HG03159 (cell line): Measurements from ENCODE around the gene CD209.
"Not testable (repeated sequence)": the region's sequence is repeated elsewhere in the genome, so short reads cannot be mapped to it uniquely, and the experiment has no call there.

Source experiments
- ATAC-seq: cut with Tn5 transposase; IDR thresholded peaks from one replicate; pipeline ENCODE4 v1.9.1; 2021; ENCODE audit warnings: mild to moderate bottlenecking, moderate library complexity; ENCODE audit not compliant: unreplicated experiment

CD209 gene

DNA sequence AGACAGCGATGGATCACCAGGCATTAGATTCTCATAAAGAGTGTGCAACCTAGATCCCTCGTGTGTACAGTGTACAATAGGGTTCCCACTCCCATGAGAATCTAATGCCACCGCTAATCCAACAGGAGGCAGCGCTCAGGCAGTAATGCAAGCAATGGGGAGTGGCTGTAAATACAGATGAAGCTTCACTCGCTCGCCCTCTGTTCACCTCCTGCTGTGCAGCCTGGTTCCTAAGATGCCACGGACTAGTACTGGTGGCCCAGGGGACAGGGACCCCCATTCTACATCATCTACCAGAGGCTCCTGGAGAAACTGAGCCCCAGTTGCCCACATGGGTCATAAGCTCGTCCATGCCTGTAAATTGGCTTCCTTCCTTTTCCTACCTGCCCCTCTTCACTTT, 23.7 kb upstream of the CD209 start:
- no peak for ATAC-seq

GRCh38 chr19:7769171-7769570, 21.8 kb upstream of the CD209 start:
- ATAC-seq: no peak

GRCh38 chr19:7767487-7767886, 20.2 kb upstream of the CD209 start:
- ATAC-seq: no peak

- ATAC-seq: no peak
These were observed 19.2 kb upstream of the CD209 start for GRCh38 chr19:7766535-7766934.

DNA sequence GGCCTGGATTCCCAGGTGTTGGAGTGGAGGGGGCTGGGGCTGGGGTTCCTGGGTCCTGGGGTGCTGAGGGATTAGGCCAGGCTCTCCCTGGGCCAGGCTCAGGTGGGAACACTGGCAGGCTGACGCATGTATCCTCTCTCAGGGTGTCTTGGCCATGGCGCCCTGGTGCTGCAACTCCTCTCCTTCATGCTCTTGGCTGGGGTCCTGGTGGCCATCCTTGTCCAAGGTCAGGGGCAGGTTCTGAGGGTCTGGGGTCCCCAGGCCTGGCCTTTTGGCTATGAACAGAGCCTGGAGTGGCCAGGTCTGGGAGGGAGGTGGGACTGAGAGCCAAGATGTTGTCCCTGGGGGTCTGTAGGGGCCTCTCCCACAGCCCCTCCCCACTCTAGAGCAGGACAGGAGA, 17.7 kb upstream of the CD209 start:
- not testable (repeated sequence) for ATAC-seq

GRCh38 chr19:7764157-7764556, 16.8 kb upstream of the CD209 start:
- not testable (repeated sequence) for ATAC-seq

DNA sequence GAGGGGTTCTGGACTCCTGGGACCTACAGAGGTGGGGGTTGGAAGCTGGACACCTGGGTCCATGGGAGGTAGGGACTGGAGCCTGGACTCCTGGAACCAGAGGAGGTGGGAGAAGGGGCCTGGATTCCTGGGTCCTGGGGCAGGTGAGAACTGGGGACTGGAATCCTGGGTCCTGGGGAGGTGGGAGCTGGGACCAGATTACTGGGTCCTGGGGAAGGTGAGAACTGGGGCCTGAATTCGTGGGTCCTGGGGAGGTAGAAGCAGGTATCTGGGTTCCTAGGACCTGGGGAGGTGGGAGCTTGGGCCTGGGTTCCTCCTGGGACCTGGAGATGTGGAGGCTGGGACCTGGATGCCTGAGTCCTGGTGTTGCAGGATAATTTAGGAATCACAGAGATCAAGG, 16.4 kb upstream of the CD209 start:
- no peak for ATAC-seq

DNA sequence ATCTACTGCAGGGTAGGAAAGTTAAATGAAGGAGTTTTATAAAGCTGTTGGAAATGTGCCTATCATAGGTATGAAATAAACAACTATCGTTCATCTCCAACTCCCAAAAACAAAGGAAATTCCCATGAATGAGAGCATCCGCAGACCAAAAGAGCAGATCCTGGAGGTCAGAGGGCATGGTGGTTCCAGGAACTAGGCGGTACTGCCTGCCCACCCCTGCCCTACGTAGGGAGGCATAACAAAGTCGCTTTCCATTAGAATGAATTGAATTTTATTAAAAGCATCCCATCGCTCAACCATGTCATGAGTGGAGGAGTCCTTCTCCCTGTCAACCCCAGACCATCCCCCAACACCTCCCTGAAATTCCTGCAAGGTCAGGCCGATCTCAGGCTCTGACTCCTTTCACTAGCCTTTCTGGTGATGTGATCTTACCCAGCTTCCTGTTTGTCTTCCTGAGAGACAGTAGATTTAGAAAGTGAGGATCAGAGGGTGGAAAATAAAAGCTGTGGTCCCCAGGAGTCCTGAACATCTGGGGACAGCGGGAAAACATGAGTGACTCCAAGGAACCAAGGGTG, 15.5 kb upstream of the CD209 start, which contains the start of gene CLEC4M:
CLEC4M (plus strand) TSS at position 525 of the 575 bp plus-strand sequence; CDS start at position 549, 24 bp downstream.
- ATAC-seq: no peak

- ATAC-seq: no peak
These were observed 11.8 kb upstream of the CD209 start for GRCh38 chr19:7759156-7759555.

DNA sequence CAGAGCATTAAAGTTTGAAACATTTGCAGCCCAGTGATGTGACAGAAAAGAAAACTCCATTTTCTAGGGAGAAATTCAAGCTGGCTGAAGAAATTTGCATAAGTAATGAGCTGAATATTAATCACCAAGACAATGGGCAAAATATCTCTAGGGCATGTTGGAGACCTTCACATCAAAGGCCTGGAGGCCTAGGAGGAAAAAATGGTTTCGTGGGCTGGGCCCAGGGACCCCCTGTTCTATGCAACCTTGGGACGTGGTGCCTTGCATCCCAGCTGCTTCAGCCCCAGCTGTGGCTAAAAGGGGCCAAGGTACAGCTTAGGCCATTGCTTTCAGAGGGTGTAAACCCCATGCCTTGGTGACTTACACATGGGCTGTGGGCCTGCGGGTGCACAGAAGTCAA, 10.0 kb upstream of the CD209 start:
- no peak for ATAC-seq

GRCh38 chr19:7756258-7756657, 8.9 kb upstream of the CD209 start:
- ATAC-seq: no peak

- no peak for ATAC-seq
These were observed 3.9 kb upstream of the CD209 start for GRCh38 chr19:7751157-7751783.

DNA sequence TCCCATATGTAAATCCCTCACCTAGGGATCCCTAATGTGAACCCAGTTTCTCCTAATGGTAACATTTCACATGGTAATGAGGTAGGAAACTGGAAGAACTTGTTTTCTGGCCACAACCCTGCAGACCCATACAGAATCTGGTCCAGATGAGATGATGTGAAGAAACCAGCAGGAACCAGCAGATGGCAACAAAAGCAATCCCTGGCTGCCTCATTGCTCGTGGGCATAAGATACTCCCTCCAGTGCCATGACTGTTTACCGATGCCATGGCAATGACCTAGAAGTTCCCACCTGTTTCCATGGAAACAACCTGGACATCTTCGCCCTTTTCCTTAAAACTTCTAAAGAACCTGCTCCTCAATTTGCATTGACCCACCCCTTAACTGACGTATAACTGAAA, 1.4 kb upstream of the CD209 start:
- ATAC-seq: no peak

DNA sequence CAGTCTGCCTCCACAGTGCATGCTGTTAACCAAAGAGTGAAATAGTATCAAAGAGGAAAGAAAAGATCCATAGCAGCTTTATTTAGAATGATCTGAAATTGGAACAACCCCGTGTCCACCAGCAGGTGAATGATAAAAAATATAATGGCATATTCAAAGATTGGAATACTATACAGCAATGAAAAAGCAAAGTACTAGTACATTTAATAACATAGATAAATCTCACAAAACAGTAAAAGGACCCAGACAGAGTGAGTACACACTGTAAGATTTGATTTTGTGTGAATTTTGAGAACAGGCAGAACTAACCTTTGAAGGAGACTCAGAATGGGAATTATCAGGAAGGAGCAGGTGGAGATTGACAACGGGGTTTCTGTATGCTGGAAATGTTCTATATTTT, 837 bp upstream of the CD209 start:
- no peak for ATAC-seq

GRCh38 chr19:7746306-7746705, 1.0 kb downstream of the CD209 start:
- not testable (repeated sequence) for ATAC-seq

DNA sequence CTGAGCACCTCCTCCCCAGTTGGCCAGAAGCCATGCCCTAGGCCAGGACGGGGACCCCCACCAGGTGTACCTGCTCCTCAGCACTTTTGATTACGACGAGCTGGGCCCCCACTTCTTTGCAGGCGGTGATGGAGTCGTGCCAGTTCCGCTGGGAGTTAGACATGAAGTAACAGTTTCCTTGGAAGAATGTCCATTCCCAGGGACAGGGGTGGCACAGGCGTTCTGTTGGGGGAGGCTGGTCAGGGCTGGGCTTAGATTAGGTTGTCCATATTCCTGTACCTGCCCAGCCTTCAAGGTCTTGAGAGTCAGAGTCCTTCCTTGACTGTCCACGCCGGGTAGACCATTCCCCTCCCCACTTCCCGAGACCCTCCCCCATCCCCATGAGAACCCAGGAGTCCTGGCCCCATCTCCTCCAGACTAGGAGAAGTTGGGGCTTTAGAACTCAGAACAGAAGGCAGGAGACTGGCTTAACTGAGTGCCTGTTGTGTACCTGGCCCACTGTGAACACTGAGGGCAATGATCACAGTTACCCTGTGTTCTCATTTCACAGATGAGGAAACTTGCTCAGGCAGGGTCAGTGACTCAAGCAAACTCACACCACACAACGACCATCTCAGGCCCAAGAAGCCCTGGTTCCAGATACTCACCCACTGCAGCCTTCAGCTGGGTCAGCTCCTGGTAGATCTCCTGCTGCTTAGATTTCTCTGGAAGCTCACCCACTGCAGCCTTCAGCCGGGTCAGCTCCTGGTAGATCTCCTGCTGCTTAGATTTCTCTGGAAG, 2.3 kb downstream of the CD209 start:
- no peak for ATAC-seq

GRCh38 chr19:7744199-7744786, 3.0 kb downstream of the CD209 start:
- ATAC-seq: no peak

DNA sequence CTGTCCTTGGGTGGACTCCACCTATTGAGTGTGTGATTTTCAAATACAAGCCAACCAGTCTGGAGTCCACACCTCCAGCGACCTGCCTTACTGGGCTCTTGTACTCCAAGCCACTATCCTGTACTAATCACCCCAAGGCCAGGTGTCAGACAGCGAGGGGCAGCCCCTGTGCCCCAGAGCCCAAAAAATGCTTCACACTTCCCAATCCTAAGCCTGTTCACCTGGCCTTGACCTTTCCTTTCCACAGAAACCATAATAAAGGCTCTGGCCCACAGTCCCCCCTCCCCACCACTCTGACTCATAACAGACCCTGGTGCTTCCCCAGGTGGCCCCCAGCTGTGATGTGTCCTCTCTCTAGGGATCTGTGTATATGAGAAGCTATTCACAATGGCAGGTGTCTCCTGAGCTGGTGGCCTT, 3.9 kb downstream of the CD209 start:
- peak; percentile 81 for ATAC-seq

DNA sequence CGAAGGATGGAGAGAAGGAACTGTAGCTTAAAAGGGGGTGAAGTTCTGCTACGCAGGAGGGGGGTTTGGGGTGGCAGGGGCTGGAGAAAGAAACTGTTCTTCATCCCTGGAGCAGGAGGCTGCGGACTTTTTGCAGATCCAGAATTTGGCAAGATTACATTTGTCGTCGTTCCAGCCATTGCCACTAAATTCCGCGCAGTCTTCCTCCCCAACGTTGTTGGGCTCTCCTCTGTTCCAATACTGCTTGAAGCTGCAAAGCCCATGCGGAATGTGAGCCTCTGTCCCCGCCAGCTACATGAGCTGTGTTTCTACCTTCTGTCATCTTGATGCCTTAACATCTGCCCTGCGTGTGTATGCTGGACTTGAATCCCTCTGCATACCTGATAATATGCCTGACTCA, 4.3 kb downstream of the CD209 start:
- ATAC-seq: no peak

DNA sequence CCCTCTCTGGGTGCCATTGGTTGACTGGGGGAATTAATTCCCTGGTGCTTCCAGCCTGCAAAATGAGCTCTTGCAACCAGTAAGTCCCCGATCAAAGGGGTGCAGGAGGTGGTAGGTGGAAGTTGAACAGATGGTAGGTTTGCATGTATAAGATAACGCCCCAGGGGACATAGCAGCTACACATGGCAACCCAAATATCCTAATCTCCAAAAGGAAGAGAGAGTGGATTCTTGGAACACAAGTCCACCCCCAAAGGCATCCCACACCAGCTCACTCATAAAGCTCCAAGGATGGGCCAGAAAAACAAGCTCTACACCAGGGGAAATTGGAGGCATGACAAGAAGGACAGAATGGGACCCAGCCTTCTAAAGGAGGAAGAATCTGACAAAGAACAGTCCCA, 4.8 kb downstream of the CD209 start:
- ATAC-seq: no peak

- no peak for ATAC-seq
These were observed 6.7 kb downstream of the CD209 start for GRCh38 chr19:7740682-7741054.
